ENCODE data around the gene ZDHHC5. TPM values are rescaled to one million over a fixed set of nuclear protein-coding genes. Genes with fewer than 3 reads are reported as not detected.

Gene ZDHHC5
- total and polyA plus RNA-seq, 2 of the 4 experiments (the other 2 are of a cell fraction) = 19.4 to 45.7 TPM

DNA sequence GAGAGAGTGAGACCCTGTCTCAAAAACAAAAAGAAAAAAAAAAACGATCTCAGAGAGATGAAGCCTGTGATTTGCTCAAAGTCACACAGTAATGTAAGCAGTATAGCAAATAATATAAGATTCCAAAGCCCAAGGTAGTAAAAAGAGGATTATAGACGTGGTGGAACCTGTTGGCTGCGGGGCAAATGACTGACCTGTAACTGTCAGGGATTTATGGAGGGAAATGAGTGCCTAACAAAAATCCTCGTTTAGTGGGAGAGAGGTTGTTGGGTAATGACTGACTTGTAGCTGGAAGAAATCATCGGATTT lies 11.1 kb upstream of the ZDHHC5 start:
- Histone ChIP-seq H2AK5ac (ENCODE audit: low read depth, low read length) (no peak overlapping the region; the same call in 1 of the 2 replicates), H3K27me3 (ENCODE audit: control insufficient read depth, insufficient read depth, low read length) (no peaks in the 10 kb centered on the region), H2BK20ac (ENCODE audit: low read depth, low read length) (no peak overlapping the region), H4K5ac (ENCODE audit: low read depth, low read length) (peak overlapping the region; percentile 56), H3K9ac (ENCODE audit: low read depth, low read length) (peak overlapping the region; percentile 83), H4K8ac (ENCODE audit: low read depth in 2 of 2, low read length in 2 of 2) (peak overlapping the region; percentile 79 to 97), H3K9me3 (ENCODE audit: control insufficient read depth, insufficient read depth, low read length) (no peaks in the 10 kb centered on the region), H3K36me3 (ENCODE audit: control insufficient read depth, insufficient read depth, low read length) (peaks cover 15% of the 10 kb centered on the region), H2AFZ (replicated peaks; ENCODE audit: low read length, poor library complexity) (peak overlapping the region; percentile 62), H3K18ac (ENCODE audit: low read depth, low read length) (no peak overlapping the region), H2BK15ac (ENCODE audit: low read depth, low read length) (no peak overlapping the region), H3K9me1 (ENCODE audit: insufficient read depth, low read length) (no peaks in the 10 kb centered on the region), H3K79me1 (ENCODE audit: low read depth in 1 of 2, low read length in 2 of 2) (peaks cover 11 to 21% of the 10 kb centered on the region in 2 experiments), H3K27ac (ENCODE audit: insufficient read depth, low read length) (no peak overlapping the region; the same call in 1 of the 2 replicates), H3K4me1 (ENCODE audit: control insufficient read depth, insufficient read depth, low read length) (no peaks in the 10 kb centered on the region), H3K14ac (replicated peaks; ENCODE audit: low read depth, low read length) (no peak overlapping the region), H2AK9ac (replicated peaks; ENCODE audit: low read depth, low read length, poor library complexity) (no peak overlapping the region), H3K4me3 (ENCODE audit: insufficient read depth, low read depth, low read length) (no peak overlapping the region), H3K4ac (ENCODE audit: low read depth, low read length) (peak overlapping the region; percentile 76; the same call in 1 of the 2 replicates), H3K4me2 (ENCODE audit: low read depth, low read length) (peak overlapping the region; percentile 82), H2BK120ac (ENCODE audit: low read depth, low read length) (no peak overlapping the region), H3K23ac (ENCODE audit: low read depth, low read length) (peak overlapping the region; percentile 68; the same call in 1 of the 2 replicates), H4K20me1 (ENCODE audit: insufficient read depth, low read length) (no peaks in the 10 kb centered on the region; the same call in 1 of the 2 replicates), H4K91ac (ENCODE audit: insufficient read depth, low read depth, low read length) (no peak overlapping the region), H2BK5ac (ENCODE audit: low read depth, low read length, poor library complexity, severe bottlenecking) (peak overlapping the region; percentile 83), H3K56ac (ENCODE audit: extremely low read depth, insufficient read depth, low read length) (peak overlapping the region; percentile 82; the same call in 1 of the 2 replicates)
- dilution Hi-C loops (cut with HindIII; ENCODE audit: low sequenced_read_pairs, unreplicated experiment) = no loop called here
- ChIA-PET POLR2A (ENCODE audit: unreplicated experiment) (no interaction called here), CTCF (no interaction called here)
- no peak for DNase-seq
- in situ Hi-C loops (cut with MboI; ENCODE audit: low sequenced_read_pairs) = no loop called here
- WGBS, 2 experiments (ENCODE audit: extremely low coverage in 2 of 2, insufficient read length in 1 of 2) = no CpG with 5 or more reads among the region's 5 CpGs
- intact Hi-C loops (cut with micrococcal nuclease) = no loop called here
- BruUV-seq (replicated peaks) = no TSS peak
- ATAC-seq (ENCODE audit: low read depth) = no peak
- no peak for TF ChIP-seq MAFK (IDR thresholded peaks at IDR 0.05; ENCODE audit: low read depth, low read length)
- no peak for TF ChIP-seq SMC3 (IDR thresholded peaks at IDR 0.05; ENCODE audit: low read depth, low read length)
- TF ChIP-seq FOS (IDR thresholded peaks at IDR 0.05; ENCODE audit: low read depth, low read length) = no peak
- no peak for TF ChIP-seq BHLHE40 (IDR thresholded peaks at IDR 0.05; ENCODE audit: low read depth, low read length)
- TF ChIP-seq NFE2L2 (IDR thresholded peaks at IDR 0.05; ENCODE audit: low read depth, low read length) = no peak
- TF ChIP-seq, protein P1, sequence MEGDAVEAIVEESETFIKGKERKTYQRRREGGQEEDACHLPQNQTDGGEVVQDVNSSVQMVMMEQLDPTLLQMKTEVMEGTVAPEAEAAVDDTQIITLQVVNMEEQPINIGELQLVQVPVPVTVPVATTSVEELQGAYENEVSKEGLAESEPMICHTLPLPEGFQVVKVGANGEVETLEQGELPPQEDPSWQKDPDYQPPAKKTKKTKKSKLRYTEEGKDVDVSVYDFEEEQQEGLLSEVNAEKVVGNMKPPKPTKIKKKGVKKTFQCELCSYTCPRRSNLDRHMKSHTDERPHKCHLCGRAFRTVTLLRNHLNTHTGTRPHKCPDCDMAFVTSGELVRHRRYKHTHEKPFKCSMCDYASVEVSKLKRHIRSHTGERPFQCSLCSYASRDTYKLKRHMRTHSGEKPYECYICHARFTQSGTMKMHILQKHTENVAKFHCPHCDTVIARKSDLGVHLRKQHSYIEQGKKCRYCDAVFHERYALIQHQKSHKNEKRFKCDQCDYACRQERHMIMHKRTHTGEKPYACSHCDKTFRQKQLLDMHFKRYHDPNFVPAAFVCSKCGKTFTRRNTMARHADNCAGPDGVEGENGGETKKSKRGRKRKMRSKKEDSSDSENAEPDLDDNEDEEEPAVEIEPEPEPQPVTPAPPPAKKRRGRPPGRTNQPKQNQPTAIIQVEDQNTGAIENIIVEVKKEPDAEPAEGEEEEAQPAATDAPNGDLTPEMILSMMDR (conservative IDR thresholded peaks at IDR 0.05; ENCODE audit: low read depth, low read length) = no peak
- no peak for TF ChIP-seq RAD21 (IDR thresholded peaks at IDR 0.05; ENCODE audit: low read length)
